HG03159 (cell line): ENCODE data around the gene CSTPP1.
"Not testable (repeated sequence)": the region's sequence is repeated elsewhere in the genome, so short reads cannot be mapped to it uniquely, and the experiment has no call there.

Source experiments
- ATAC-seq: cut with Tn5 transposase; IDR thresholded peaks from one replicate; pipeline ENCODE4 v1.9.1; 2021; ENCODE audit warnings: mild to moderate bottlenecking, moderate library complexity; ENCODE audit not compliant: unreplicated experiment

CSTPP1 gene

GRCh38 chr11:46951864-46952263 is 15.3 kb downstream of the CSTPP1 start:
- ATAC-seq: no peak

- ATAC-seq: no peak
Measured at GRCh38 chr11:46952553-46952952, 16.0 kb downstream of the CSTPP1 start.

GRCh38 chr11:46953093-46953492 is 16.5 kb downstream of the CSTPP1 start:
- ATAC-seq: no peak

GRCh38 chr11:46958777-46959176 is 22.2 kb downstream of the CSTPP1 start:
- no peak for ATAC-seq

GRCh38 chr11:46961041-46961440 is 24.5 kb downstream of the CSTPP1 start:
- no peak for ATAC-seq

GRCh38 chr11:46961886-46962285 is 25.3 kb downstream of the CSTPP1 start:
- not testable (repeated sequence) for ATAC-seq

- ATAC-seq: no peak
Measured at GRCh38 chr11:46963844-46964243, 27.3 kb downstream of the CSTPP1 start.

- no peak for ATAC-seq
Measured at GRCh38 chr11:46966773-46967172, 30.2 kb downstream of the CSTPP1 start.

GRCh38 chr11:46967962-46968361 is 31.4 kb downstream of the CSTPP1 start:
- no peak for ATAC-seq

GRCh38 chr11:46969379-46969778 is 32.8 kb downstream of the CSTPP1 start:
- no peak for ATAC-seq

GRCh38 chr11:46970913-46971625 is 34.5 kb downstream of the CSTPP1 start:
- no peak for ATAC-seq

GRCh38 chr11:46972343-46972742 is 35.8 kb downstream of the CSTPP1 start:
- no peak for ATAC-seq

- no peak for ATAC-seq
Measured at GRCh38 chr11:46972821-46973220, 36.3 kb downstream of the CSTPP1 start.

GRCh38 chr11:46976182-46976854 is 39.8 kb downstream of the CSTPP1 start:
- ATAC-seq: no peak

- no peak for ATAC-seq
Measured at GRCh38 chr11:46977038-46977813, 40.7 kb downstream of the CSTPP1 start.

GRCh38 chr11:46978005-46978491 is 41.5 kb downstream of the CSTPP1 start:
- no peak for ATAC-seq

GRCh38 chr11:46979358-46979757 is 42.8 kb downstream of the CSTPP1 start:
- ATAC-seq: no peak

- ATAC-seq: no peak
Measured at GRCh38 chr11:46981436-46981835, 44.9 kb downstream of the CSTPP1 start.

- ATAC-seq: no peak
Measured at GRCh38 chr11:46982797-46983452, 46.4 kb downstream of the CSTPP1 start.

- ATAC-seq: no peak
Measured at GRCh38 chr11:46983598-46983997, 47.0 kb downstream of the CSTPP1 start.

- ATAC-seq: no peak
Measured at GRCh38 chr11:46984548-46984947, 48.0 kb downstream of the CSTPP1 start.
